ENCODE measurements around the gene SMYD1.

The SMYD1 gene

GRCh38 chr2:88090446-88091283, 23.0 kb downstream of the SMYD1 start:
- DNase-seq = no peak

GRCh38 chr2:88091943-88092342, 24.3 kb downstream of the SMYD1 start:
- DNase-seq = no peak

GRCh38 chr2:88092773-88093172, 25.1 kb downstream of the SMYD1 start:
- DNase-seq = no peak

- peak; percentile 6 for DNase-seq
Measured at GRCh38 chr2:88095022-88095421, 27.4 kb downstream of the SMYD1 start.

GRCh38 chr2:88096708-88097107, 29.1 kb downstream of the SMYD1 start:
- no peak for DNase-seq

- no peak for DNase-seq
Measured at GRCh38 chr2:88097192-88097591, 29.6 kb downstream of the SMYD1 start.

GRCh38 chr2:88097891-88098557, 30.4 kb downstream of the SMYD1 start:
- DNase-seq = no peak

GRCh38 chr2:88098558-88098900, 30.9 kb downstream of the SMYD1 start:
- DNase-seq = no peak

- DNase-seq = no peak
Measured at GRCh38 chr2:88099798-88100488, 32.3 kb downstream of the SMYD1 start.

- no peak for DNase-seq
Measured at GRCh38 chr2:88100489-88100858, 32.8 kb downstream of the SMYD1 start.

GRCh38 chr2:88108796-88109195, 41.2 kb downstream of the SMYD1 start:
- DNase-seq = no peak

GRCh38 chr2:88110830-88111229, 43.2 kb downstream of the SMYD1 start:
- no peak for DNase-seq

GRCh38 chr2:88113069-88113468, 45.4 kb downstream of the SMYD1 start:
- DNase-seq = no peak

- DNase-seq = no peak
Measured at GRCh38 chr2:88114889-88115288, 47.3 kb downstream of the SMYD1 start.

- no peak for DNase-seq
Measured at GRCh38 chr2:88115825-88116518, 48.3 kb downstream of the SMYD1 start.

GRCh38 chr2:88116669-88117432, 49.2 kb downstream of the SMYD1 start:
- no peak for DNase-seq

- no peak for DNase-seq
Measured at GRCh38 chr2:88117973-88118372, 50.3 kb downstream of the SMYD1 start.

- no peak for DNase-seq
Measured at GRCh38 chr2:88121678-88122077, 54.1 kb downstream of the SMYD1 start.

GRCh38 chr2:88122141-88122884, 54.7 kb downstream of the SMYD1 start:
- no peak for DNase-seq

GRCh38 chr2:88123164-88123974, 55.7 kb downstream of the SMYD1 start:
- DNase-seq = no peak

All from COR-L47 (cell line).